Central memory CD8-positive, alpha-beta T cell (primary cell): ENCODE measurements around the gene ZCCHC17.

Experiments
- ATAC-seq: fragments of 150-1000 bp; cut with Tn5 transposase; replicated peaks from 2 replicates; pipeline ENCODE4 v1.10.0; 2022; ENCODE audit warnings: mild to moderate bottlenecking, moderate FRiP score, moderate number of reproducible peaks; ENCODE audit not compliant: poor library complexity, severe bottlenecking; ENCODE audit errors: extremely low read depth
- DNase-seq, 2 donors: peaks; one replicate each; pipeline ENCODE4 v3.0.0; 2021; ENCODE audit warnings: low spot score in 2 of 2
- H3K27ac Mint-ChIP-seq: one replicate; pipeline ENCODE4 v1.8.0; 2022; ENCODE audit warnings: low read depth, mild to moderate bottlenecking, moderate library complexity, mixed read lengths
- H3K27me3 Mint-ChIP-seq: one replicate; pipeline ENCODE4 v1.8.0; 2022; ENCODE audit warnings: mixed read lengths
- H3K36me3 Mint-ChIP-seq: one replicate; pipeline ENCODE4 v1.8.0; 2022; ENCODE audit warnings: mild to moderate bottlenecking, moderate library complexity, mixed read lengths; ENCODE audit not compliant: insufficient read depth
- H3K4me1 Mint-ChIP-seq: one replicate; pipeline ENCODE4 v1.8.0; 2022; ENCODE audit warnings: mixed read lengths
- H3K4me3 Mint-ChIP-seq: one replicate; pipeline ENCODE4 v1.8.0; 2022; ENCODE audit warnings: mild to moderate bottlenecking, moderate library complexity, mixed read lengths
- H3K9me3 Mint-ChIP-seq: one replicate; pipeline ENCODE4 v1.8.0; 2022; ENCODE audit warnings: mixed read lengths

ZCCHC17 gene

GRCh38 chr1:31393463-31393862 is 96.6 kb downstream of the ZCCHC17 start:
- Mint-ChIP-seq H3K4me1 (peaks cover 10% of the 10 kb centered on the region), H3K9me3 (no peaks in the 10 kb centered on the region), H3K27ac (no peak overlapping the region), H3K4me3 (no peak overlapping the region), H3K27me3 (no peaks in the 10 kb centered on the region), H3K36me3 (peaks cover 2% of the 10 kb centered on the region)
- DNase-seq, result no peak
- no peak for ATAC-seq

GRCh38 chr1:31394584-31395193 is 97.9 kb downstream of the ZCCHC17 start:
- Mint-ChIP-seq H3K27me3 (no peaks in the 10 kb centered on the region), H3K27ac (peak overlapping the region; percentile 76), H3K4me1 (peaks cover 10% of the 10 kb centered on the region), H3K36me3 (peaks cover 2% of the 10 kb centered on the region), H3K4me3 (peak overlapping the region; percentile 76), H3K9me3 (no peaks in the 10 kb centered on the region)
- ATAC-seq (peak; percentile 87), DNase-seq (peak; percentile 60 to 71)

- DNase-seq, result no peak
- ATAC-seq, result no peak
These were observed 100.0 kb downstream of the ZCCHC17 start for GRCh38 chr1:31396633-31397351.

GRCh38 chr1:31397360-31398095 is 100.7 kb downstream of the ZCCHC17 start:
- Mint-ChIP-seq H3K9me3 (no peaks in the 10 kb centered on the region), H3K27me3 (no peaks in the 10 kb centered on the region), H3K36me3 (peaks cover 2% of the 10 kb centered on the region), H3K4me3 (no peak overlapping the region), H3K4me1 (peaks cover 10% of the 10 kb centered on the region), H3K27ac (no peak overlapping the region)
- ATAC-seq, result no peak
- DNase-seq, result no peak

More at GRCh38 chr1:31396633-31397351, 100.0 kb downstream of the ZCCHC17 start:
- H3K27ac Mint-ChIP-seq, result no peak overlapping the region
- no peaks in the 10 kb centered on the region for H3K9me3 Mint-ChIP-seq
- no peak overlapping the region for H3K4me3 Mint-ChIP-seq
- H3K36me3 Mint-ChIP-seq, result peaks cover 2% of the 10 kb centered on the region
- peaks cover 10% of the 10 kb centered on the region for H3K4me1 Mint-ChIP-seq
- H3K27me3 Mint-ChIP-seq, result no peaks in the 10 kb centered on the region

GRCh38 chr1:31398246-31398645 is 101.4 kb downstream of the ZCCHC17 start:
- H3K27me3 Mint-ChIP-seq, result no peaks in the 10 kb centered on the region
- H3K36me3 Mint-ChIP-seq, result peaks cover 2% of the 10 kb centered on the region
- no peak overlapping the region for H3K27ac Mint-ChIP-seq
- H3K9me3 Mint-ChIP-seq, result no peaks in the 10 kb centered on the region
- H3K4me3 Mint-ChIP-seq, result no peak overlapping the region
- ATAC-seq (no peak), DNase-seq (no peak)
- peaks cover 10% of the 10 kb centered on the region for H3K4me1 Mint-ChIP-seq

- no peaks in the 10 kb centered on the region for H3K27me3 Mint-ChIP-seq
- no peak overlapping the region for H3K4me3 Mint-ChIP-seq
- no peak for DNase-seq
These were observed 103.1 kb downstream of the ZCCHC17 start for GRCh38 chr1:31399976-31400375.

GRCh38 chr1:31400393-31400792 is 103.6 kb downstream of the ZCCHC17 start:
- ATAC-seq (no peak), DNase-seq (no peak)
- no peaks in the 10 kb centered on the region for H3K4me1 Mint-ChIP-seq
- peaks cover 2% of the 10 kb centered on the region for H3K36me3 Mint-ChIP-seq
- no peak overlapping the region for H3K4me3 Mint-ChIP-seq
- H3K27ac Mint-ChIP-seq, result no peak overlapping the region
- no peaks in the 10 kb centered on the region for H3K9me3 Mint-ChIP-seq
- H3K27me3 Mint-ChIP-seq, result no peaks in the 10 kb centered on the region

More at GRCh38 chr1:31399976-31400375, 103.1 kb downstream of the ZCCHC17 start:
- peaks cover 2% of the 10 kb centered on the region for H3K36me3 Mint-ChIP-seq
- H3K27ac Mint-ChIP-seq, result no peak overlapping the region
- peaks cover 2% of the 10 kb centered on the region for H3K4me1 Mint-ChIP-seq
- no peak for ATAC-seq
- H3K9me3 Mint-ChIP-seq, result no peaks in the 10 kb centered on the region

- ATAC-seq, result no peak
- H3K4me3 Mint-ChIP-seq, result no peak overlapping the region
- no peaks in the 10 kb centered on the region for H3K9me3 Mint-ChIP-seq
- H3K36me3 Mint-ChIP-seq, result peaks cover 2% of the 10 kb centered on the region
- no peaks in the 10 kb centered on the region for H3K4me1 Mint-ChIP-seq
- no peaks in the 10 kb centered on the region for H3K27me3 Mint-ChIP-seq
- no peak for DNase-seq
- no peak overlapping the region for H3K27ac Mint-ChIP-seq
These were observed 104.4 kb downstream of the ZCCHC17 start for GRCh38 chr1:31401241-31401640.

GRCh38 chr1:31405578-31406245 is 108.9 kb downstream of the ZCCHC17 start:
- Mint-ChIP-seq H3K4me1 (no peaks in the 10 kb centered on the region), H3K9me3 (no peaks in the 10 kb centered on the region), H3K4me3 (no peak overlapping the region), H3K36me3 (no peaks in the 10 kb centered on the region), H3K27ac (no peak overlapping the region), H3K27me3 (peaks cover 22% of the 10 kb centered on the region)
- ATAC-seq (no peak), DNase-seq (no peak)

- no peak overlapping the region for H3K4me3 Mint-ChIP-seq
- DNase-seq, result no peak
- H3K27ac Mint-ChIP-seq, result no peak overlapping the region
- peaks cover 36% of the 10 kb centered on the region for H3K27me3 Mint-ChIP-seq
- no peaks in the 10 kb centered on the region for H3K9me3 Mint-ChIP-seq
- H3K4me1 Mint-ChIP-seq, result no peaks in the 10 kb centered on the region
- ATAC-seq, result no peak
- H3K36me3 Mint-ChIP-seq, result no peaks in the 10 kb centered on the region
These were observed 110.3 kb downstream of the ZCCHC17 start for GRCh38 chr1:31407029-31407626.

- Mint-ChIP-seq H3K4me1 (peaks cover 5% of the 10 kb centered on the region), H3K9me3 (no peaks in the 10 kb centered on the region), H3K36me3 (no peaks in the 10 kb centered on the region), H3K27ac (peak overlapping the region; percentile 12), H3K4me3 (no peak overlapping the region), H3K27me3 (peaks cover 49% of the 10 kb centered on the region)
- DNase-seq (no peak), ATAC-seq (no peak)
These were observed 112.0 kb downstream of the ZCCHC17 start for GRCh38 chr1:31408788-31409318.
